HEK293 (cell line): ENCODE measurements around the gene TTC9C.
A peak's percentile ranks its signal among the peaks of the same experiment; 100 is the strongest.

Experiments used
- BCL11B ChIP-seq: fragments of 450-650 bp; formaldehyde crosslinking; IDR thresholded peaks from 2 replicates; pipeline ENCODE4 v1.5.1; 2016; ENCODE audit warnings: low read depth, missing biosample characterization, missing genetic modification characterization
- FEZF1 ChIP-seq: fragments of 450-650 bp; formaldehyde crosslinking; IDR thresholded peaks from 2 replicates; pipeline ENCODE4 v1.5.1; 2016; ENCODE audit warnings: missing biosample characterization, missing genetic modification characterization
- KLF7 ChIP-seq: fragments of 450-650 bp; formaldehyde crosslinking; IDR thresholded peaks from 2 replicates; pipeline ENCODE4 v1.5.1; 2016; ENCODE audit warnings: missing biosample characterization, missing genetic modification characterization, borderline replicate concordance
- MYNN ChIP-seq: fragments of 450-650 bp; formaldehyde crosslinking; IDR thresholded peaks from 2 replicates; pipeline ENCODE4 v1.5.1; 2016; ENCODE audit warnings: missing biosample characterization, missing genetic modification characterization, borderline replicate concordance
- PRDM6 ChIP-seq: fragments of 450-650 bp; formaldehyde crosslinking; IDR thresholded peaks from 2 replicates; pipeline ENCODE4 v1.5.1; 2017; ENCODE audit warnings: missing biosample characterization, missing genetic modification characterization
- SP7 ChIP-seq: fragments of 450-650 bp; formaldehyde crosslinking; IDR thresholded peaks from 2 replicates; pipeline ENCODE4 v1.5.1; 2016; ENCODE audit warnings: missing biosample characterization, missing genetic modification characterization
- YY2 ChIP-seq: fragments of 450-650 bp; formaldehyde crosslinking; IDR thresholded peaks from 2 replicates; pipeline ENCODE4 v1.5.1; 2016; ENCODE audit warnings: missing biosample characterization, missing genetic modification characterization
- ZBTB10 ChIP-seq: fragments of 450-650 bp; formaldehyde crosslinking; IDR thresholded peaks from 2 replicates; pipeline ENCODE4 v1.5.1; 2016; ENCODE audit warnings: missing biosample characterization, missing genetic modification characterization
- ZBTB11 ChIP-seq: fragments of 450-650 bp; formaldehyde crosslinking; conservative IDR thresholded peaks from 2 replicates; pipeline ENCODE4 v1.5.1; 2016; ENCODE audit warnings: low read depth, missing biosample characterization, missing genetic modification characterization
- ZNF112 ChIP-seq: fragments of 450-650 bp; formaldehyde crosslinking; IDR thresholded peaks from 2 replicates; pipeline ENCODE4 v1.5.0; 2017; ENCODE audit warnings: missing biosample characterization, missing genetic modification characterization
- ZNF114 ChIP-seq: fragments of 450-650 bp; formaldehyde crosslinking; IDR thresholded peaks from 2 replicates; pipeline ENCODE4 v1.5.0; 2017; ENCODE audit warnings: missing biosample characterization, missing genetic modification characterization
- ZNF133 ChIP-seq: fragments of 450-650 bp; formaldehyde crosslinking; IDR thresholded peaks from 2 replicates; pipeline ENCODE4 v1.5.1; 2016; ENCODE audit warnings: missing biosample characterization, missing genetic modification characterization
- ZNF146 ChIP-seq: fragments of 450-650 bp; formaldehyde crosslinking; IDR thresholded peaks from 2 replicates; pipeline ENCODE4 v1.5.1; 2016; ENCODE audit warnings: missing biosample characterization, missing genetic modification characterization
- ZNF148 ChIP-seq: fragments of 450-650 bp; formaldehyde crosslinking; IDR thresholded peaks from 2 replicates; pipeline ENCODE4 v1.5.0; 2017; ENCODE audit warnings: missing biosample characterization, missing genetic modification characterization, borderline replicate concordance
- ZNF175 ChIP-seq: fragments of 450-650 bp; formaldehyde crosslinking; IDR thresholded peaks from 2 replicates; pipeline ENCODE4 v1.5.1; 2016; ENCODE audit warnings: missing biosample characterization, missing genetic modification characterization
- ZNF221 ChIP-seq: fragments of 450-650 bp; formaldehyde crosslinking; IDR thresholded peaks from 2 replicates; pipeline ENCODE4 v1.5.1; 2017; ENCODE audit warnings: missing biosample characterization, missing genetic modification characterization, borderline replicate concordance
- ZNF266 ChIP-seq: fragments of 450-650 bp; formaldehyde crosslinking; IDR thresholded peaks from 2 replicates; pipeline ENCODE4 v1.5.1; 2016; ENCODE audit warnings: missing biosample characterization, missing genetic modification characterization, low read depth
- ZNF302 ChIP-seq: fragments of 450-650 bp; formaldehyde crosslinking; IDR thresholded peaks from 2 replicates; pipeline ENCODE4 v1.5.1; 2016; ENCODE audit warnings: missing biosample characterization, missing genetic modification characterization, low read depth
- ZNF37A ChIP-seq: fragments of 450-650 bp; IDR thresholded peaks from 2 replicates; pipeline ENCODE4 v1.5.1; 2018; ENCODE audit warnings: missing biosample characterization, missing genetic modification characterization
- ZNF513 ChIP-seq: fragments of 450-650 bp; IDR thresholded peaks from 2 replicates; pipeline ENCODE4 v1.5.1; 2018; ENCODE audit warnings: missing biosample characterization, missing genetic modification characterization
- ZNF514 ChIP-seq: fragments of 450-650 bp; formaldehyde crosslinking; IDR thresholded peaks from 2 replicates; pipeline ENCODE4 v1.5.1; 2016; ENCODE audit warnings: missing biosample characterization, missing genetic modification characterization
- ZNF529 ChIP-seq: fragments of 450-650 bp; formaldehyde crosslinking; IDR thresholded peaks from 2 replicates; pipeline ENCODE4 v1.5.1; 2017; ENCODE audit warnings: missing genetic modification characterization, missing biosample characterization; ENCODE audit not compliant: insufficient replicate concordance
- ZNF544 ChIP-seq: fragments of 450-650 bp; formaldehyde crosslinking; IDR thresholded peaks from 2 replicates; pipeline ENCODE4 v1.5.0; 2017; ENCODE audit warnings: missing biosample characterization, missing genetic modification characterization
- ZNF571 ChIP-seq: fragments of 450-650 bp; formaldehyde crosslinking; IDR thresholded peaks from 2 replicates; pipeline ENCODE4 v1.5.0; 2017; ENCODE audit warnings: missing biosample characterization, missing genetic modification characterization
- ZNF660 ChIP-seq: fragments of 450-650 bp; IDR thresholded peaks from 2 replicates; pipeline ENCODE4 v1.5.1; 2018; ENCODE audit warnings: missing biosample characterization, mild to moderate bottlenecking, missing genetic modification characterization
- ZNF701 ChIP-seq: fragments of 450-650 bp; formaldehyde crosslinking; IDR thresholded peaks from 2 replicates; pipeline ENCODE4 v1.5.1; 2016; ENCODE audit warnings: missing biosample characterization, missing genetic modification characterization
- ZNF747 ChIP-seq: fragments of 450-650 bp; formaldehyde crosslinking; IDR thresholded peaks from 2 replicates; pipeline ENCODE4 v1.5.1; 2016; ENCODE audit warnings: missing biosample characterization, missing genetic modification characterization
- ZXDB ChIP-seq: fragments of 450-650 bp; formaldehyde crosslinking; IDR thresholded peaks from 2 replicates; pipeline ENCODE4 v1.5.1; 2016; ENCODE audit warnings: missing biosample characterization, missing genetic modification characterization

TTC9C gene

GRCh38 chr11:62678770-62679696, 49.3 kb upstream of the TTC9C start, which contains the start of gene UBXN1 (continued):
- no peak for TF ChIP-seq ZNF148 (tag by site-specific recombination)
- TF ChIP-seq BCL11B (tag by site-specific recombination): no peak
- TF ChIP-seq ZNF302: no peak
- no peak for TF ChIP-seq ZNF175 (tag by site-specific recombination)
- TF ChIP-seq ZBTB10: no peak
- peak; percentile 67; the same call in 1 of the 2 replicates for TF ChIP-seq ZNF660 (tag by site-specific recombination)
- no peak for TF ChIP-seq ZNF747 (tag by site-specific recombination)
- TF ChIP-seq ZNF544 (tag by site-specific recombination): no peak
- no peak for TF ChIP-seq ZNF146 (tag by site-specific recombination)
- peak; percentile 73 for TF ChIP-seq ZXDB
- no peak for TF ChIP-seq ZNF221
- TF ChIP-seq ZNF513 (tag by site-specific recombination): no peak
- no peak for TF ChIP-seq PRDM6 (tag by site-specific recombination)
- TF ChIP-seq ZNF112 (tag by site-specific recombination): no peak
- TF ChIP-seq ZNF266 (tag by site-specific recombination): no peak
- peak; percentile 94 for TF ChIP-seq ZBTB11
- TF ChIP-seq YY2 (tag by site-specific recombination): no peak
- no peak for TF ChIP-seq ZNF514
- TF ChIP-seq ZNF529: no peak
- TF ChIP-seq MYNN: no peak
- no peak for TF ChIP-seq ZNF133 (tag by site-specific recombination)
- peak; percentile 71 for TF ChIP-seq SP7 (tag by site-specific recombination)
- TF ChIP-seq ZNF571 (tag by site-specific recombination): no peak
- TF ChIP-seq ZNF114 (tag by site-specific recombination): no peak
- TF ChIP-seq ZNF701 (tag by site-specific recombination): no peak
- no peak for TF ChIP-seq FEZF1 (tag by site-specific recombination)
- no peak for TF ChIP-seq ZNF37A (tag by site-specific recombination)
- no peak for TF ChIP-seq KLF7 (tag by site-specific recombination)
